GM23338 (cell line): ENCODE data around the gene RAB36.

ENCODE experiments used
- CREB1 ChIP-seq: fragments of 250-450 bp; sonication (Bioruptor Pico); IDR thresholded peaks from 2 replicates; pipeline ENCODE4 v1.5.0; 2020; ENCODE audit warnings: low read depth, mild to moderate bottlenecking, moderate library complexity
- CTCF ChIP-seq, 2 experiments: fragments of 200-600 bp in 1 of 2; sonication (generic) in 1 of 2; conservative IDR thresholded peaks; 2 replicates each; pipeline versions ENCODE4 v1.5.1 to v1.6.1; 2016 to 2017; ENCODE audit warnings: antibody characterized with exemption in 2 of 2, low read depth in 2 of 2, mild to moderate bottlenecking in 2 of 2, moderate library complexity in 1 of 2
- EZH2 ChIP-seq: fragments of 200-600 bp; sonication (generic); IDR thresholded peaks from one replicate; pipeline ENCODE4 v1.8.0; 2017; ENCODE audit warnings: antibody characterized with exemption, mild to moderate bottlenecking, low read depth; ENCODE audit not compliant: unreplicated experiment
- EZH2phosphoT487 ChIP-seq: fragments of 200-600 bp; sonication (generic); IDR thresholded peaks from one replicate; pipeline ENCODE4 v1.8.1; 2018; ENCODE audit warnings: antibody characterized with exemption; ENCODE audit not compliant: unreplicated experiment
- JUNB ChIP-seq: IDR thresholded peaks from one replicate; pipeline ENCODE4 v1.6.1; 2016; ENCODE audit warnings: antibody characterized with exemption; ENCODE audit not compliant: unreplicated experiment
- POLR2AphosphoS5 ChIP-seq: IDR thresholded peaks from 2 replicates; pipeline ENCODE4 v1.6.1; 2016; ENCODE audit warnings: antibody characterized with exemption, low read depth
- REST ChIP-seq: IDR thresholded peaks from one replicate; pipeline ENCODE4 v1.6.1; 2018; ENCODE audit warnings: antibody characterized with exemption; ENCODE audit not compliant: unreplicated experiment
- STAT1 ChIP-seq: IDR thresholded peaks from one replicate; pipeline ENCODE4 v1.6.1; 2016; ENCODE audit warnings: antibody characterized with exemption; ENCODE audit not compliant: unreplicated experiment
- ZNF114 ChIP-seq: fragments of 250-450 bp; sonication (Bioruptor Pico); IDR thresholded peaks from 2 replicates; pipeline ENCODE4 v1.5.0; 2020; ENCODE audit warnings: mild to moderate bottlenecking, moderate library complexity
- ZNF331 ChIP-seq: fragments of 250-450 bp; sonication (Bioruptor Pico); IDR thresholded peaks from 2 replicates; pipeline ENCODE4 v1.5.0; 2020; ENCODE audit warnings: low read depth, mild to moderate bottlenecking, moderate library complexity
- TF ChIP-seq, protein P1 (sequence below): IDR thresholded peaks from 2 replicates; pipeline ENCODE4 v1.6.1; 2016; ENCODE audit warnings: antibody characterized with exemption

GRCh38 chr22:23196165-23196564, 50.9 kb downstream of the RAB36 start:
- TF ChIP-seq EZH2 = no peak
- TF ChIP-seq CTCF (conservative IDR thresholded peaks at IDR 0.05; ENCODE audit: low read depth in 2 of 2) = no peak
- TF ChIP-seq POLR2AphosphoS5 = no peak
- no peak for TF ChIP-seq STAT1
- no peak for TF ChIP-seq JUNB
- no peak for TF ChIP-seq ZNF114 (CRISPR knock-in tag)
- no peak for TF ChIP-seq ZNF331 (CRISPR knock-in tag)
- TF ChIP-seq REST = no peak
- TF ChIP-seq CREB1 (CRISPR knock-in tag) = no peak
- no peak for TF ChIP-seq EZH2phosphoT487
- TF ChIP-seq, protein P1, sequence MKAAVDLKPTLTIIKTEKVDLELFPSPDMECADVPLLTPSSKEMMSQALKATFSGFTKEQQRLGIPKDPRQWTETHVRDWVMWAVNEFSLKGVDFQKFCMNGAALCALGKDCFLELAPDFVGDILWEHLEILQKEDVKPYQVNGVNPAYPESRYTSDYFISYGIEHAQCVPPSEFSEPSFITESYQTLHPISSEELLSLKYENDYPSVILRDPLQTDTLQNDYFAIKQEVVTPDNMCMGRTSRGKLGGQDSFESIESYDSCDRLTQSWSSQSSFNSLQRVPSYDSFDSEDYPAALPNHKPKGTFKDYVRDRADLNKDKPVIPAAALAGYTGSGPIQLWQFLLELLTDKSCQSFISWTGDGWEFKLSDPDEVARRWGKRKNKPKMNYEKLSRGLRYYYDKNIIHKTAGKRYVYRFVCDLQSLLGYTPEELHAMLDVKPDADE = no peak
